AG04450 (cell line): Measurements from ENCODE around the gene PPP1R14D. TPM values are rescaled to one million over a fixed set of nuclear protein-coding genes. Genes with fewer than 3 reads are reported as not detected.

Experiments
- CTCF ChIA-PET: fragments of 300-600, 350-600 bp; formaldehyde crosslinking; extraction: SDS; loops from one replicate; lab custom pipeline; 2022; ENCODE audit warnings: antibody characterized with exemption, inconsistent platforms; lab: Charles Lee
- POLR2A ChIA-PET: fragments of 350-600 bp; formaldehyde crosslinking; extraction: SDS; loops from one replicate; lab custom pipeline; 2021; ENCODE audit warnings: antibody characterized with exemption, inconsistent platforms; lab: Yijun Ruan, JAX
- DNase-seq: peaks from one replicate; pipeline ENCODE4 v3.0.0-alpha.2; 2011; ENCODE audit warnings: low read depth, low spot score
- H3K27ac ChIP-seq: one replicate; pipeline ENCODE4 v1.5.1; 2012; ENCODE audit warnings: low read depth, low read length, control low read depth
- H3K27me3 ChIP-seq: one replicate; pipeline ENCODE4 v1.6.0; 2012; ENCODE audit warnings: low read length; ENCODE audit not compliant: control insufficient read depth, insufficient read depth
- H3K4me3 ChIP-seq: 2 replicates; pipeline ENCODE4 v1.5.1; 2011; ENCODE audit warnings: mild to moderate bottlenecking, low read depth, low read length, control low read depth
- H3K9me3 ChIP-seq: 2 replicates; pipeline ENCODE4 v1.5.1; 2012; ENCODE audit warnings: low read length; ENCODE audit not compliant: control insufficient read depth, insufficient read depth
- polyA plus RNA-seq: library from polyadenylated mRNA; depleted of rRNA; stranded (reverse); fragments of >200 nt; gene quantifications from 2 replicates; pipeline ENCODE4 v1.2.3, GENCODE V29; 2011
- TF ChIP-seq, protein P1 (sequence below): IDR thresholded peaks from 2 replicates; pipeline ENCODE4 v1.5.1; 2011; ENCODE audit warnings: low read depth, low read length, control low read depth, inconsistent platforms

The PPP1R14D gene
- polyA plus RNA-seq, 1 experiment: not detected

DNA sequence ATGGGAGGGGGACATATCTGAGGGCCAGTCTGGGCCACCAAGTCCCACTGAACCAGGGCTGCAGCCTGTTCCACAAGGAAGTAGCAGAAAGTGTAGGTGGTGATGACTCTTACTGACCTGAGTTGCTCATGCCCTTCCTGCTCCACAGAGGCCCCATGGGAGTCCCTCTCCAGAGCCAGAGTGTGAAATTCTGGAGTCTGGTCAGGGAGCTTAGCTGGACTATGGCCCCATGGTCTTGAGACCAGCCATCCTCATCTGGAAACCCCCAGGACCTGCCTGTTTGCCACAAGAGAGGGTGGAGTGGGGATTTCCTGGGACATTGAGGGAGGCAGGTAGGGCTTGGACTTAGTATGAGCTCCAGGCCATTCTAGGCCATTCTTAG, 18.3 kb upstream of the PPP1R14D start:
- TF ChIP-seq, protein P1, sequence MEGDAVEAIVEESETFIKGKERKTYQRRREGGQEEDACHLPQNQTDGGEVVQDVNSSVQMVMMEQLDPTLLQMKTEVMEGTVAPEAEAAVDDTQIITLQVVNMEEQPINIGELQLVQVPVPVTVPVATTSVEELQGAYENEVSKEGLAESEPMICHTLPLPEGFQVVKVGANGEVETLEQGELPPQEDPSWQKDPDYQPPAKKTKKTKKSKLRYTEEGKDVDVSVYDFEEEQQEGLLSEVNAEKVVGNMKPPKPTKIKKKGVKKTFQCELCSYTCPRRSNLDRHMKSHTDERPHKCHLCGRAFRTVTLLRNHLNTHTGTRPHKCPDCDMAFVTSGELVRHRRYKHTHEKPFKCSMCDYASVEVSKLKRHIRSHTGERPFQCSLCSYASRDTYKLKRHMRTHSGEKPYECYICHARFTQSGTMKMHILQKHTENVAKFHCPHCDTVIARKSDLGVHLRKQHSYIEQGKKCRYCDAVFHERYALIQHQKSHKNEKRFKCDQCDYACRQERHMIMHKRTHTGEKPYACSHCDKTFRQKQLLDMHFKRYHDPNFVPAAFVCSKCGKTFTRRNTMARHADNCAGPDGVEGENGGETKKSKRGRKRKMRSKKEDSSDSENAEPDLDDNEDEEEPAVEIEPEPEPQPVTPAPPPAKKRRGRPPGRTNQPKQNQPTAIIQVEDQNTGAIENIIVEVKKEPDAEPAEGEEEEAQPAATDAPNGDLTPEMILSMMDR: no peak
- ChIA-PET POLR2A (no interaction called here), CTCF (interaction anchor here (1.1 to 5.4 kb wide), 2 partner anchors 12 to 45 kb away, joined by 3 to 44 read pairs; no protein-coding TSS in a partner anchor)
- H3K27me3 ChIP-seq: peaks cover 41% of the 10 kb centered on the region
- no peak for DNase-seq
- H3K9me3 ChIP-seq: no peaks in the 10 kb centered on the region
- no peak overlapping the region for H3K4me3 ChIP-seq
- H3K27ac ChIP-seq: no peak overlapping the region

DNA sequence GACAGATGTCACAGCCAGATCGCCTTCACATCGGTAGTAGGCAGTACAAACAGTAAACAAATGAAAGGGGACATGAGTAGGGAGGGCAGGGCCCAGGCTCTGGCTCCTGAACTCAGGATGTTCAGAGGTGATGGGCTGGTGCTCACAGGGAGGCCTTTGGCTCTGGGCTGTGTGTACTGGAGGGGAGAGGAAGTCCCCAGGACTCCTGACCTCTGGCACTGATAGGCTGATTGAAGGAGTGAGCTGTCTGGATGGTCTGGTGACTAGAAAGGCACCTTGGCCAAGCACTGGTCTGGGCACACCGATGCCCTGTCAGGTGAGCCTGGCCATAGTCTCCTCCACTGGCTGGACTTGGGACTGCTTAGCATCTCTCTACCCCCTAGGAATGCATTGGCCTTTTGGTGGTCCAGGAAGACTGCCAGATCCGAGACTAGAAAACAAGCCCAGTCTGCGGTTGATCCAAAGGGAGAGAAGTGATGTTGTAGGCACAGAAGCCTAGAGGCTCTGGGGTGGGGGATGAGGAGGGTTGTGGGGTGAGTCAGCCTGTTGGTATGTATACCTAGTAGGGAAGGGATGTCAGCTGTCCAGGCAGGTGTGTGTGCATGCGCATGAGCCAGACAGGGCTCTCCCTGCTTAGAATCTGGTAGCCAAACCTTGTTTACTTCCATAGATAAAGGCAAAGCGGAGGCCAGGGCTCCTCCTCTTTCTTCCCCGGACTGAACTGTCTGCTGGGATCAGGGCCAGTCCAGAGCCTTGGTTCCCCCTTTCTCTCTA, 17.2 kb upstream of the PPP1R14D start:
- no peak overlapping the region for H3K4me3 ChIP-seq
- no peak for DNase-seq
- no peak overlapping the region for H3K27ac ChIP-seq
- peaks cover 43% of the 10 kb centered on the region for H3K27me3 ChIP-seq
- TF ChIP-seq, protein P1: no peak
- ChIA-PET POLR2A (no interaction called here), CTCF (interaction anchor here (5.4 kb wide), 1 partner anchor 13 kb away, joined by 44 read pairs; no protein-coding TSS in a partner anchor)
- H3K9me3 ChIP-seq: no peaks in the 10 kb centered on the region

DNA sequence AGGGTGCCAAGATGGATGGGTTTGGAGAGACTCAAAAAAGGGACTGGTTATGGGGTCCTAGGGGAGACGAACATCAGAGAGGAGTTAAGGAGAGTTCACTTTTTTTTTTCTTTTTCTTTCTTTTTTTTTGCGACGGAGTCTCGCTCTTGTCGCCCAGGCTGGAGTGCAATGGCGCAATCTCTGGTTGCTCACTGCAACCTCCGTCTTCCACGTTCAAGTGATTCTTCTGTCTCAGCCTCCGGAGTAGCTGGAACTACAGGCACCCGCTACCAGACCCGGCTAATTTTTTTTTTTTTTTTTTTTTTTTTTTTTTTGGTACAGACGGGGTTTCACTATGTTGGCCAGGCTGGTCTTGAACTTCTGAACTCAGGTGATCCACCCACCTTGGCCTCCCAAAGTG, 16.5 kb upstream of the PPP1R14D start:
- Histone ChIP-seq H3K27me3 (peaks cover 38% of the 10 kb centered on the region), H3K4me3 (peak overlapping the region; percentile 39), H3K27ac (no peak overlapping the region), H3K9me3 (no peaks in the 10 kb centered on the region)
- TF ChIP-seq, protein P1: no peak
- CTCF ChIA-PET: interaction anchor here (1.5 kb wide), 1 partner anchor 13 kb away, joined by 8 read pairs; no protein-coding TSS in a partner anchor
- POLR2A ChIA-PET: no interaction called here
- no peak for DNase-seq

DNA sequence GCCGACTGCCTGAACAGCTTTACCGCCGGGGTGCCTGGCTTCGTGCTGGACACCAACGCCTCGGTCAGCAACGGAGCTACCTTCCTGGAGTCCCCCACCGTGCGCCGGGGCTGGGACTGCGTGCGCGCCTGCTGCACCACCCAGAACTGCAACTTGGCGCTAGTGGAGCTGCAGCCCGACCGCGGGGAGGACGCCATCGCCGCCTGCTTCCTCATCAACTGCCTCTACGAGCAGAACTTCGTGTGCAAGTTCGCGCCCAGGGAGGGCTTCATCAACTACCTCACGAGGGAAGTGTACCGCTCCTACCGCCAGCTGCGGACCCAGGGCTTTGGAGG, 16.2 kb upstream of the PPP1R14D start:
- POLR2A ChIA-PET: no interaction called here
- H3K4me3 ChIP-seq: peak overlapping the region; percentile 39
- CTCF ChIA-PET: interaction anchor here (0.9 to 1.5 kb wide), 2 partner anchors 11 to 13 kb away, joined by 4 to 8 read pairs; no protein-coding TSS in a partner anchor

More for the DNA sequence above, 16.2 kb upstream of the PPP1R14D start:
- Histone ChIP-seq H3K27me3 (peaks cover 37% of the 10 kb centered on the region), H3K9me3 (no peaks in the 10 kb centered on the region), H3K27ac (no peak overlapping the region)
- no peak for DNase-seq
- TF ChIP-seq, protein P1: no peak
